Measurements from ENCODE around the gene USP24. TPM values are rescaled to one million over a fixed set of nuclear protein-coding genes. Genes with fewer than 3 reads are reported as not detected.
"Not testable (repeated sequence)": the region's sequence is repeated elsewhere in the genome, so short reads cannot be mapped to it uniquely, and the experiment has no call there.

USP24 gene
- total RNA-seq, 1 donor from 2014 or later, result 30.8 TPM

DNA sequence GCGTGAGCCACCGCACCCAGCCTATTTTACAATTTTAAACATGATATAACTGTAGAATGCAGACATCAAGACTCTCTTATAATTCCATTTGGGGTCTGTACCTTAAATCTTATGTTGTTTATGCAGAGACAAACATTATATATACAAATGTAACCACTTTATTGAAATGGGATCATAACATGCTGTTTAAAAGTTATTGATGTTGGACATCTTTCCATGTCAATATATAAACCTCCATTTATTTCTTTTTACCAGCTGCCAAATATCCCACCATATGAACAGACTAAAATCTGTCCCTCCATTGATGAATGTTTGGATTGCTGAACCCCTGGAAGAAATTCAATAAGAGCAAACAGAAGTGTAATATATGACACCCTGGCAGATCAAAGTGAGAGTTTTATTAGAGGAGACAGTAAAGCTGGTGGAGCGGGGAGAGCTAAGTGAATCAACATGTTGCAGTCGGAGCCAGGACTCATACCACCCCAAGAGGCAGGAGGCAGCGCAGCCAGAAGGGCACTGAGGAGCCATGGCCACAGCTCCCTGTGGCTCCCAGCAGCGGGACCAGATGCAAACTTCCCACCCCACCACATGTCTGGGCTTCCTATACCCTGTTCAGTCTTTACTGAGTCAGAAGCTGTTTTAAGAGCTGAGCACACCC is 180.6 kb downstream of the USP24 start:
- Mint-ChIP-seq H3K27ac (ENCODE audit: unreplicated experiment) (no peak overlapping the region), H3K27me3 (ENCODE audit: low read depth, unreplicated experiment) (peaks cover 55% of the 10 kb centered on the region), H3K9me3 (ENCODE audit: unreplicated experiment) (peaks cover 13% of the 10 kb centered on the region), H3K36me3 (ENCODE audit: low read depth, unreplicated experiment) (peaks cover 9% of the 10 kb centered on the region), H3K4me3 (ENCODE audit: unreplicated experiment) (no peak overlapping the region), H3K4me1 (ENCODE audit: low read depth, unreplicated experiment) (peaks cover 2% of the 10 kb centered on the region)
- Histone ChIP-seq H3K9me3 (ENCODE audit: insufficient read depth, low read depth, low read length) (no peaks in the 10 kb centered on the region), H3K4me1 (ENCODE audit: insufficient read depth, low read length) (peaks cover 3% of the 10 kb centered on the region), H3K79me2 (ENCODE audit: insufficient read depth, low read length) (no peaks in the 10 kb centered on the region), H2AFZ (ENCODE audit: low read depth, low read length) (no peak overlapping the region), H3K4me3 (ENCODE audit: insufficient read depth, low read depth, low read length) (no peak overlapping the region), H4K20me1 (ENCODE audit: insufficient read depth, low read length) (no peaks in the 10 kb centered on the region), H3K27me3 (ENCODE audit: insufficient read depth, low read length) (peaks cover 67% of the 10 kb centered on the region), H3K4me2 (ENCODE audit: low read length) (no peak overlapping the region), H3K36me3 (ENCODE audit: insufficient read depth, low read length) (no peaks in the 10 kb centered on the region), H3K9ac (ENCODE audit: low read length) (no peak overlapping the region), H3K27ac (ENCODE audit: low read depth, low read length) (no peak overlapping the region)
- DNase-seq (ENCODE audit: low read depth), result no peak
- TF ChIP-seq, protein P1, sequence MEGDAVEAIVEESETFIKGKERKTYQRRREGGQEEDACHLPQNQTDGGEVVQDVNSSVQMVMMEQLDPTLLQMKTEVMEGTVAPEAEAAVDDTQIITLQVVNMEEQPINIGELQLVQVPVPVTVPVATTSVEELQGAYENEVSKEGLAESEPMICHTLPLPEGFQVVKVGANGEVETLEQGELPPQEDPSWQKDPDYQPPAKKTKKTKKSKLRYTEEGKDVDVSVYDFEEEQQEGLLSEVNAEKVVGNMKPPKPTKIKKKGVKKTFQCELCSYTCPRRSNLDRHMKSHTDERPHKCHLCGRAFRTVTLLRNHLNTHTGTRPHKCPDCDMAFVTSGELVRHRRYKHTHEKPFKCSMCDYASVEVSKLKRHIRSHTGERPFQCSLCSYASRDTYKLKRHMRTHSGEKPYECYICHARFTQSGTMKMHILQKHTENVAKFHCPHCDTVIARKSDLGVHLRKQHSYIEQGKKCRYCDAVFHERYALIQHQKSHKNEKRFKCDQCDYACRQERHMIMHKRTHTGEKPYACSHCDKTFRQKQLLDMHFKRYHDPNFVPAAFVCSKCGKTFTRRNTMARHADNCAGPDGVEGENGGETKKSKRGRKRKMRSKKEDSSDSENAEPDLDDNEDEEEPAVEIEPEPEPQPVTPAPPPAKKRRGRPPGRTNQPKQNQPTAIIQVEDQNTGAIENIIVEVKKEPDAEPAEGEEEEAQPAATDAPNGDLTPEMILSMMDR (IDR thresholded peaks at IDR 0.05; ENCODE audit: insufficient read depth, low read depth, low read length), result no peak
- no peak for TF ChIP-seq EZH2 (IDR thresholded peaks at IDR 0.05; ENCODE audit: insufficient read depth, low read length)
- no peak for FAIRE-seq

GRCh38 chr1:55033265-55033614 is 181.9 kb downstream of the USP24 start:
- Histone ChIP-seq H4K20me1 (ENCODE audit: insufficient read depth, low read length) (no peaks in the 10 kb centered on the region), H3K4me3 (ENCODE audit: insufficient read depth, low read depth, low read length) (no peak overlapping the region), H3K79me2 (ENCODE audit: insufficient read depth, low read length) (no peaks in the 10 kb centered on the region), H3K36me3 (ENCODE audit: insufficient read depth, low read length) (no peaks in the 10 kb centered on the region), H3K27ac (ENCODE audit: low read depth, low read length) (no peak overlapping the region), H3K27me3 (ENCODE audit: insufficient read depth, low read length) (peaks cover 54% of the 10 kb centered on the region), H3K4me1 (ENCODE audit: insufficient read depth, low read length) (no peaks in the 10 kb centered on the region), H3K9me3 (ENCODE audit: insufficient read depth, low read depth, low read length) (no peaks in the 10 kb centered on the region), H2AFZ (ENCODE audit: low read depth, low read length) (no peak overlapping the region), H3K9ac (ENCODE audit: low read length) (no peak overlapping the region), H3K4me2 (ENCODE audit: low read length) (no peak overlapping the region)
- no peak overlapping the region for H3K4me3 Mint-ChIP-seq (ENCODE audit: unreplicated experiment)
- DNase-seq (ENCODE audit: low read depth), result no peak
- TF ChIP-seq, protein P1 (IDR thresholded peaks at IDR 0.05; ENCODE audit: insufficient read depth, low read depth, low read length), result no peak
- TF ChIP-seq EZH2 (IDR thresholded peaks at IDR 0.05; ENCODE audit: insufficient read depth, low read length), result no peak
- no peak overlapping the region for H3K27ac Mint-ChIP-seq (ENCODE audit: unreplicated experiment)
- H3K36me3 Mint-ChIP-seq (ENCODE audit: low read depth, unreplicated experiment), result peaks cover 9% of the 10 kb centered on the region
- FAIRE-seq, result no peak
- peaks cover 16% of the 10 kb centered on the region for H3K9me3 Mint-ChIP-seq (ENCODE audit: unreplicated experiment)
- peaks cover 46% of the 10 kb centered on the region for H3K27me3 Mint-ChIP-seq (ENCODE audit: low read depth, unreplicated experiment)
- H3K4me1 Mint-ChIP-seq (ENCODE audit: low read depth, unreplicated experiment), result no peaks in the 10 kb centered on the region

- peaks cover 33% of the 10 kb centered on the region for H3K27me3 ChIP-seq (ENCODE audit: insufficient read depth, low read length)
- H3K4me1 Mint-ChIP-seq (ENCODE audit: low read depth, unreplicated experiment), result peaks cover 11% of the 10 kb centered on the region
- not testable (repeated sequence) for FAIRE-seq; H3K4me3 Mint-ChIP-seq (ENCODE audit: unreplicated experiment); H3K9me3 ChIP-seq (ENCODE audit: insufficient read depth, low read depth, low read length); H3K9ac ChIP-seq (ENCODE audit: low read length); H3K36me3 Mint-ChIP-seq (ENCODE audit: low read depth, unreplicated experiment); H3K4me3 ChIP-seq (ENCODE audit: insufficient read depth, low read depth, low read length); H3K4me2 ChIP-seq (ENCODE audit: low read length); H3K27ac ChIP-seq (ENCODE audit: low read depth, low read length); H3K36me3 ChIP-seq (ENCODE audit: insufficient read depth, low read length); H2AFZ ChIP-seq (ENCODE audit: low read depth, low read length); H4K20me1 ChIP-seq (ENCODE audit: insufficient read depth, low read length); H3K27ac Mint-ChIP-seq (ENCODE audit: unreplicated experiment); H3K4me1 ChIP-seq (ENCODE audit: insufficient read depth, low read length); H3K79me2 ChIP-seq (ENCODE audit: insufficient read depth, low read length); DNase-seq (ENCODE audit: low read depth)
- peaks cover 26% of the 10 kb centered on the region for H3K27me3 Mint-ChIP-seq (ENCODE audit: low read depth, unreplicated experiment)
- peaks cover 19% of the 10 kb centered on the region for H3K9me3 Mint-ChIP-seq (ENCODE audit: unreplicated experiment)
These were observed 184.1 kb downstream of the USP24 start for GRCh38 chr1:55031098-55031497.

DNA sequence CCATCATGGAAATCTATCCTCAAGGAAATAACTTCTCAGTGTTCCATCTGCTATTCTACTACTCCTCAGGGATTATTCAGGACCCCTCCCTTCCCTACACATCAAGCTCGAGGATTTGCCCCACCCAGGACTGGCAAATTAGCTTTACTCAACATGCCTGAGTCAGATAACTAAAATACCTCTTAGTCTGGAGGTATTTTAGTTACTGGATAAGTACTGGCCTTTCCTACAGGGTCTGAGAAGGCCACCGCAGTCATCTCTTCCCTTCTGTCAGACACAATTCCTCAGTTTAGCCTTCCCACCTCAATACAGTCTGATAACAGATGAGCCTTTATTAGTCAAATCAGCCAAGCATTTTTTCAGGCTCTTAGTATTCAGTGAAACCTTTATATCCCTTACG is 188.5 kb downstream of the USP24 start:
- Mint-ChIP-seq H3K9me3 (ENCODE audit: unreplicated experiment) (peaks cover 16% of the 10 kb centered on the region), H3K27me3 (ENCODE audit: low read depth, unreplicated experiment) (peaks cover 13% of the 10 kb centered on the region), H3K4me1 (ENCODE audit: low read depth, unreplicated experiment) (peaks cover 11% of the 10 kb centered on the region)
- H3K27me3 ChIP-seq (ENCODE audit: insufficient read depth, low read length); FAIRE-seq; H3K79me2 ChIP-seq (ENCODE audit: insufficient read depth, low read length); H3K4me1 ChIP-seq (ENCODE audit: insufficient read depth, low read length); H3K4me3 Mint-ChIP-seq (ENCODE audit: unreplicated experiment); H3K36me3 Mint-ChIP-seq (ENCODE audit: low read depth, unreplicated experiment); H3K4me2 ChIP-seq (ENCODE audit: low read length); H2AFZ ChIP-seq (ENCODE audit: low read depth, low read length); H3K36me3 ChIP-seq (ENCODE audit: insufficient read depth, low read length); DNase-seq (ENCODE audit: low read depth); H3K4me3 ChIP-seq (ENCODE audit: insufficient read depth, low read depth, low read length); H3K9me3 ChIP-seq (ENCODE audit: insufficient read depth, low read depth, low read length); H4K20me1 ChIP-seq (ENCODE audit: insufficient read depth, low read length); H3K27ac ChIP-seq (ENCODE audit: low read depth, low read length); H3K27ac Mint-ChIP-seq (ENCODE audit: unreplicated experiment); H3K9ac ChIP-seq (ENCODE audit: low read length): not testable (repeated sequence)

DNA sequence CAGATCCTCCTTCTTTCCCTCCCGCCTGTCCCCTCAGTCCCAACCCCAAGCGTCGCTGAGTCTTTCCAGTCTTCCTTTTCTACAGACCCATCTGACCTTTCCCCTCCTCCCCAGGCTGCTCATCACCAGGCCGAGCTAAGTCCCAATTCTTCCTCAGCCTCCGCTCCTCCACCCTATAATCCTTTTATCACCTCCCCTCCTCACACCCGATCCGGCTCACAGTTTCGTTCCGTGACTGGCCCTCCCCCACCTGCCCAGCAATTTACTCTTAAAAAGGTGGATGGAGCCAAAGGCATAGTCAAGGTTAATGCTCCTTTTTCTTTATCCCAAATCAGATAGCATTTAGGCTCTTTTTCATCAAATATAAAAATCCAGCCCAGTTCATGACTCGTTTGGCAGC is 191.0 kb downstream of the USP24 start:
- peaks cover 11% of the 10 kb centered on the region for H3K4me1 Mint-ChIP-seq (ENCODE audit: low read depth, unreplicated experiment)
- not testable (repeated sequence) for H3K36me3 Mint-ChIP-seq (ENCODE audit: low read depth, unreplicated experiment); H3K27ac ChIP-seq (ENCODE audit: low read depth, low read length); DNase-seq (ENCODE audit: low read depth); H2AFZ ChIP-seq (ENCODE audit: low read depth, low read length); H3K4me3 Mint-ChIP-seq (ENCODE audit: unreplicated experiment); H3K9me3 ChIP-seq (ENCODE audit: insufficient read depth, low read depth, low read length); H3K4me2 ChIP-seq (ENCODE audit: low read length); H3K79me2 ChIP-seq (ENCODE audit: insufficient read depth, low read length); H4K20me1 ChIP-seq (ENCODE audit: insufficient read depth, low read length); H3K4me3 ChIP-seq (ENCODE audit: insufficient read depth, low read depth, low read length); FAIRE-seq; H3K4me1 ChIP-seq (ENCODE audit: insufficient read depth, low read length); H3K27me3 Mint-ChIP-seq (ENCODE audit: low read depth, unreplicated experiment); H3K27me3 ChIP-seq (ENCODE audit: insufficient read depth, low read length); H3K9me3 Mint-ChIP-seq (ENCODE audit: unreplicated experiment); H3K36me3 ChIP-seq (ENCODE audit: insufficient read depth, low read length); H3K27ac Mint-ChIP-seq (ENCODE audit: unreplicated experiment); H3K9ac ChIP-seq (ENCODE audit: low read length)

Data from astrocyte (in vitro differentiated cells and primary cell).